Measurements from ENCODE around the gene PHF23.

PHF23 gene

DNA sequence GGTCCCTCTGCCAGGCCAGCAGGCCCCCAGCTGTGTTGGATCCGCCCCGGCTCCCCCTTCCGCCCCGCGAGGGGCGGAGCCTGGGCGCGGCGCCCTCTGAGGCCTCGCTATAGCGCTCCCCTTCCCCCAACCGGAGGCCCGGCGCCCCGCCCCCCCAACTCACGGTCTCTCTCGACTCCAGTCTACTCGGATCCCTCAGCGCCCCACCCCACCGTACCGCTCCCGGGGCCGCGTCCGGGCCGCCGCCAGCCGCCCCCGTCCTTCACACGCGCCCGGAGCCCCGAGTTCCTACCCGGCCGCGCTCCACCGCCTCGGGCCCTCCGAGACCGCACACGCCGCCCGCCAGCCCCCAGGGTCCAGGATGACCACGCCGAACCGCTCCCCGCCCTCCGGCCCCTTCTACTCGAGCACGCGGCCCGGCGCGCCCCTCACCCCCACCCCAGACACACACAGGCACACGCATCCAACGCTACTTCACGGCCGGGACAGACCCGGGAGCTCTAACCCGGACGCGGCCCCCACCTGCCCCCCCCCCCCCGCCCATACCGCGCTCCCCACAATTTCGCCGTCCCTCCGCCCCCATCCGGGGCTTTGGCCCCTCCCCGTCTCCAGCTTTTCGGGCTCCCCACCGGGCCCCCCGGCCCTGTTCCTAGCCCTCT lies 1.4 kb downstream of the PHF23 start:
- DNase-seq (ENCODE audit: low spot score) = peak; percentile 80

DNA sequence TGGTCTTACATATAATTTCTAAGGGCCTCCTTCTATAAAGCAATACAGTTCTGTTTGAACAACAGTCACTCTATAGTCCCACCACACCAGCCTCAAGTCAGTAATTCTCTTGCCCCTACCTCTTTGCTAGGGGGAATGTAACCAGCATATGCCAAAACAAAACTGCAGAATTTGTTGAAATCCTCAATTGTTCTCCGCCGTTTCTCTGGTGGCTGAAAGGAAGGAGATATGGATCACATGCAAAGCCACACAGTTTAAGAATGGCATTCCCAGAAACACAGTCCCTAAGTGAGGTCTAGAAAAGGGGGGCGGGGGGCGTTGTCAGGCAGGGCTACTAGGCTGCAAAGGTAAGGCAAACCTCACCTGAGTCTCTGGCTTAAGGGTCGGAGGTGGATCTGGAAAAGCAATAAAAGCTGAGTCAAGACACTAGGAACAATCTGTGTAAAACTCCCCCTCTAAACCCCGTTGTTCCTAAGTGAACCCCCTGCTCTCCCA lies 1.9 kb downstream of the PHF23 start:
- no peak for DNase-seq (ENCODE audit: low spot score)

DNA sequence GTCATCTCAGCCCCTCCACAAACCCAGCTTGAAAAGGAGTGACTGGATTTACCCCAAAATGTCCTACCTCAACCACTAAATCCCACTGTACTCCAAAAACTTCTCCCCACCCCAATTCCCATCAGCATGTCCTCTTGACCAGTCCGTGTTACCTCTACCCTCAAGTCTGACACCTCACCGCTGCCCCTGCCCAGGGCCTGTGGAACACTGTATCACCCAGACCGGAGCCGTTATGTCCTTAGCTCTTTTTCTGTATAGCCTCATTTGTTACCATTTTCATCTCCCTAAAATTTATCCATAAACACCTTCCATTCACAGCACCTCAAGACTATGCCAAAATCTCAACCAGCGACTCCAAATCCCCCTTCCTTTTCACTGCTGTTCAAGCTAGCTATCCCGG lies 2.4 kb downstream of the PHF23 start:
- no peak for DNase-seq (ENCODE audit: low spot score)

DNA sequence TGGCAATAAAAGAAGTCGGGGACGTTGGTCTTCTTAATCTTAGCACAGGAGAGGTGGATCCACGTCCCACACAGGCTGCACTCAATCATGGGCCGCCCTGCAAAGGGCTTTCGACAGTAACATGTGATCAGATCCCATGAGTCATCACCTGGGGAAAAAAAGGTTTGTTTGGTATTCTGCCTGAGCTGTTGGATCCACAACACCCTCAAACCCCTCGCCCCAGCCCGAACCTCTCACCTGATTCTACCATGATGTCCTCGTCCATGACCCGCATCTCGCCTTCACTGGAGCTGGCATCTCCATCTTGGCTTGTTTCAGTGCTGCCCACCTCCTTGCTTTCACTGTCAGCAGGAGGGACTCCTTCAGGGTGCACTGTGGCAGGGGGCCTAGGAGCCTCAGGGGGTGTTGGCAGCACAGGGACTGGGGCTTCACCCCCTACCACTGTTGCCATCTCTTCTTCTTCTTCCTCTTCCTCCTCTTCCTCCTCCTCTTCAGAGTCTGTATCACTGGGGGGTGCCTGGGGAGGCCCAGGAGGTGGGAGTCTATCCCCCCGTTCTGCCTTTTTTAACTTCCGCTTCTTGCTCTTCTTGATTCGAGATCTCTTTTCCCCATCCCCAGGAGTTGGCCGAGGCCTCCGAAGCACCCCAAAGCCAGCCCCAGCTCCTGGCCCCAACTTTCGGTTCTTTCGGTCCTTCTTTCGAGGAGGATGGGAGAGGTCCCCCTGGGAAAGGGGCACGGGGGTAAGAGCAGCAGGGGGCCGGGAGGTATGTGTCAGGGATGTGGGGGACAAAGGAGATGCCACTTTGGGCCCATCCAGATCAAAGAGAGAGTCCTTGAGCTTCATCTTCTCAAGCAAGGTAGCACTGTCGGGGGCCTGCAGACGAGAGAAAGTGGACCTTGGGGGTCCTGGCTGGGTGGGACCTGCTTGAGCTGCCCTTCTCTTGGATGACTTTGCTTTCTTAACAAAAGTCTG lies 3.3 kb downstream of the PHF23 start:
- no peak for DNase-seq (ENCODE audit: low spot score)

DNA sequence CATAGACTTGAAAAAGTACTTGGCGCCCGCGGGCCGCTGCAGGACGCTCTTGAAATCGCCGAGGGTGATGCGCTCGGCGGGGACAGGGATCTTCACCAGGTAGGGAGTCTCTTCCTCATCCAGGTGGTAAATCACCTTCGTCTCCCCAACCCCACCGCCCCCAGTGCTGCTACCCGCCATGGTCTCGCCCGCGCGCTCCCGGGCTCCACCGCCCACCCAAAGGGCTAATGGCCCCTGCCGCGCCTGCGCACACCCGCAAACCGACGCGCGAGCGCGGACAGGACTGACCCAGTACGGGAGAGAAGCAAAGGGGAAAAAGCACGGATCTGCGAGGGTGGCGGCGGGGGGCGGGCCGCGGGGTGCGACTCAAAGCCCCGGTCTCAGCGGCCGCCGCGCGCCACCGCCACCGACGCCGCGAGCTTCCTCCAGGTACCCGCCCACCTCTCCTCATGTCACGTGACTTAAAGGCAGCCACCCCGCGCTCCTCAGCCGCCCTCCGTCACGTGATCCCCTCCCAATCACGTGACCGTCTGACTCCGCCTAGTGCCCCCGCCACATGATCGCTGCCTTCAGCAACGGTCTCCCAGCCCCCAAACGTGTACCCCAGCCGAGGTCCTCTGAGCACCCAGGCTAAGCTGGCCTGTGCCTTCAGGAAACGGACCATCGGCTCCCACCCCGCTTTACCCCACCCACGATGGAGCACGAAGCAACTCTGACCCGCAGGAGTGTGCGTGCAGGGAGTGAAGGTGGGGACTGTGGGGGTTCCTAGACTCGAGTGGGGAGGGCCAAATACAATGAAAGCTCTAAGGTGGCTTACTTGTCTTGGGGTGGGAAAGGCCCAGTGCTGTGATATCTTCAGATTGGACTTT lies 4.9 kb downstream of the PHF23 start, which contains the start of gene DVL2:
Gene DVL2, minus strand, starts transcription at position 435 of the 869 bp plus-strand sequence. Its CDS starts 255 bp downstream, at position 180.
- DNase-seq (ENCODE audit: low spot score) = peak; percentile 96

DNA sequence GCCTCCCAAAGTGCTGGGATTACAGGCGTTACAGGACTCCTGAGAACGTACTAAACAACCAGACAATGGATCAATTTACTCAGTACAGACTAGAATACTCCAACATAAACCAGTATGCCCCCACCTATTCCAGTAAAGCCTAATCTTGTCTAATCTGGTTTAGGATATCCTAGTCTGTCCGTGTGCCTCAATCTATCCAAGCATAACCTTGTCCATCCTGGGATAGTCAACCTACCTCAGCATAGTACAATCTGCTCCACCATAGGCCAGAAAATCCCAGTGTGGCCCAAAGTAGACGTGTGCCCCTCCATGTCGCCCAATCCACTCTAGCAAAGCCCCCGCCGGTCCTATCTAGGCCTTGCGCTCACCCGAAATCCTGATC lies 5.6 kb downstream of the PHF23 start:
- no peak for DNase-seq (ENCODE audit: low spot score)

DNA sequence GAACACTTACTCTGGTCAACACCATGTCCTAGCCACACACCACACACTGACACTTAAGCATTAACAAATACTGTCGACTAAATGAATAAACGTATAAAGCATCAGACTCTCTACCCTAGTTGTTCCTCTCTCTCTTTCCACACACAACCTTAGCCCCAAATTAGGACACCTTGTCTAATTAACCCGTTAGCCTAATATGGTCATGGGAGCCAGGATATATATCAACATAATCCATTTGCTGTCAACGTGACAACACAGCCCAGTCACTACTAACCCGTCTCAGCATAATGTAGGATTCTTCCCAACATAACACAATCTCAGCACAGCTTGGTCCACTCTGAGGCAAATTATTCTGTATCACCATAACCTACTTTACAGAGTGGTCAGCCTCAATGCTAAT lies 7.1 kb downstream of the PHF23 start:
- no peak for DNase-seq (ENCODE audit: low spot score)

DNA sequence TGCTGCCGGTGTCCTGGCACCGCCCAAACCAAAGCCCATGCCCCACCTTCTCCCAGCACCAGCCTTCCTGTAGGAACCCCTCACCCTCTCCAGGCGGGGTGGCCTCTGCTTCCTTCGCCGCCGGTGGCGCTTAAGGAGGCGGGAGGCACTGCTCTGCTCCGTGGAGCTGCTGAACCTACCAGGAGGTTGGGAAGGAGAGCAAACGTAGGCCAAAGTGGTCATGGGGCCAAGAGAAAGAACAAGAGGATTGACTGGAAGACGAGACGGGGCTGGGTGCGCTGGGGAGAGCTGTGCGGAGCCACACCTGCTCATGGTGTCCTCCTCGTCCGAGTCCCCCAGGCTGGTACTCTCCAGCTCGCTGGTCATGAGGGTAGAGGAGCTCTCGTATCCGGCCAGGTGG lies 9.8 kb downstream of the PHF23 start:
- no peak for DNase-seq (ENCODE audit: low spot score)

DNA sequence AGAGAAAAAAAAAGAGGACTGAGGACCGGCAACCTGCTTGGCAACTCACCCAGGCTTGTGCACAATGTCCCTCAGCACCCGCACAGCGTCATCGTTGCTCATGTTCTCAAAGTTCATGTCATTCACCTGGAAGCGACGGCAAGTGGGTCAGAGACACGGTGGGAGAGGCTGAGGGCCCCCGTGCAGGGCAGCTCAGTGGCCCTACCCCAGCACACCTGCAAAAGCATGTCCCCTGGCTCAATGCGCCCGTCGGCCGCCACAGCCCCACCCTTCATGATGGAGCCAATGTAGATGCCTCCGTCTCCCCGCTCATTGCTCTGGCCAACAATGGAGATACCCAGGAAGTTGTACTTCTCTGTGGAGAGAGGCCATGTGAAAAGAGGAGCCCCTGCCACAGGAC lies 10.3 kb downstream of the PHF23 start:
- no peak for DNase-seq (ENCODE audit: low spot score)

DNA sequence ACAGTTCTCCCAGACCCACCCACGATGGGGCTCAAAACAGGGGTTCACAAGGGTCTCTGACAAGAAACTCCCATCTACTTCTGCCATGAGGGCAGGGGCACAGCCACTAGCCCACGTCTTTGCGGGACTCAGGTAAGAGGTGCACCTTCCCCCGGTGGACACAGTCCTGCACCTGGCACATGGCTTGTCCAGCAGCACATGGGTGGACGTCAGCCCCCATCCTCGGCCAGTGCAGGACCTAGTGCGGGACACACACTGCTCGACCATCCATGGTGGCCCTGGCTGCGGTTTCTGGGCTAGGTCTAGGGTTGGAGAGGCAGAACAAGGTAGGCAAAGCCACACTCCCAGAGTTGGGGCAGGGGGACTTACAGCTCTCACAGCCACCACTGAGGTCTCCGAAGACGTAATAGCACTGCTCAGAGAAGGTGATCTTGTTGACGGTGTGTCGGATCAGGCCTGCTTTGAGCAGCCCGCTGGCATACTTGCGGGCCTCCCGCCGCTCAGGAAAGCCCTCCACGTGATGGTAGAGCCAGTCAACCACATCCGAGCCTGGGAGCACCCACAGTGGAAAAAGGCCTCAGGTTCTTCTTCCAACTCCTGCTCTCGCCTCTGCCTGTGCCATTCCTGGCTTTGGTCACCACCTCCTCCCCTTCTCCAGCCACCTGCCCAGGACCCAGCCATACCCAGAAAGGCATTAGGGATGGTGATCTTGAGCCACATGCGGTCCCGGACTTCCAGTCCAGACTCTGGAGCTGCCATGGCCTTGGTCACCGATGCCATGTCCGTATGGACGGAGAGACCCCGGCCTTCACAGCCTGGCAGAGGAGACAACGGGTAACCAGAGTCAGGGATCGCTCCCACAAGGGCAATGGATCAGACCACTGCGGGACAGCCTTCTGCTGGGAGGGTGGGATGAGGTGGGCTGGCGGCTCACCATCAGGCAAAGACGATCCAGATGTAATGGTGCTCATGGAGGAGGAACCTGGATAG lies 12.2 kb downstream of the PHF23 start:
- DNase-seq (ENCODE audit: low spot score) = no peak

DNA sequence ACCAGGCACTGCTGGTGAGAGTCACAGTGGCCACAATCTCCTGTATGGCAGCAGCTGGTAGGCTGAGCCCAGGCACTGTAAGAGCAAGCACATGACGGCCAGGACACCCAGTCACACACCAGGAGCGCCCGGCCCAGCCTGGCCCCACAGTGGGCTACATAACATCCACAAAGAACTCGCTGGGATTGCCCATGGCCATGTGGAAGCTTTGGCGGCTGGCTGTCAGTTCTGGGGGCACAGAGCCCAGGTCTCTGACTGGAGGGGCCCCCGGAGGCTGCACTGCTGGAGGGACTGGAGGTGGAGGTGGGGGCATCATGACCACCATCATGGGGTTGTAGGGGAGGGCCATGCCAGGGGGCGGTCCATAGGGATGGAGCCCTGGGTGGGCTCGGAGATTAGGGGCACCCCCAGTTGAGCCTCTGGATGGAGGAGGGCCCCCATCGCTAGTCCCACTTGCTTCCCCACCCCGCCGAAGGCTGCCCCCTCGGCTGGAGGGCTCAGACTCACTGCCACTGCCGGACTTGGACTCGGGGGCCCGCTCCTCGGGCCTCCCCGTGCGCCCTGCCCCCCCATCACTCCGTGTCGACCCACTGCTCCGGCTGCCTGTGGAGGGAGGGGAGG lies 13.4 kb downstream of the PHF23 start:
- no peak for DNase-seq (ENCODE audit: low spot score)

DNA sequence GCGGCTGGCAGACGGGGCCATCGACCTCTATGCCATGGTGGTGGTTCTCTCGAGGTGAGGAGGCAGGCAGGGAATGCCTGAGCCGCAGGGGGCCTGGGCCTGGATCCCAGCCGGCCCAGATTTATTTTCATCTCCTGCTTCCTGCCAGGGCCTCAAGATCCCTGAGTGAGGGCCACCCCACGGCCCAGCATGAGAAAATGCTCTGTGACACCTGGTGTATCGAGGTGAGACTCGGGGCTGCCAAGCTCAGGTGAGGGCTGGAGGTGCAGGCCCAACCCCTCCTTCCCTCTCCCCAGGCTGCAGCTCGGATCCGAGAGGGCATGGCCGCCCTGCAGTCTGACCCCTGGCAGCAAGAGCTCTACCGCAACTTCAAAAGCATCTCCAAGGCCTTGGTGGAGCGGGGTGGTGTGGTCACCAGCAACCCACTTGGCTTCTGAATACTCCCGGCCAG lies 14.6 kb downstream of the PHF23 start:
- DNase-seq (ENCODE audit: low spot score) = no peak

DNA sequence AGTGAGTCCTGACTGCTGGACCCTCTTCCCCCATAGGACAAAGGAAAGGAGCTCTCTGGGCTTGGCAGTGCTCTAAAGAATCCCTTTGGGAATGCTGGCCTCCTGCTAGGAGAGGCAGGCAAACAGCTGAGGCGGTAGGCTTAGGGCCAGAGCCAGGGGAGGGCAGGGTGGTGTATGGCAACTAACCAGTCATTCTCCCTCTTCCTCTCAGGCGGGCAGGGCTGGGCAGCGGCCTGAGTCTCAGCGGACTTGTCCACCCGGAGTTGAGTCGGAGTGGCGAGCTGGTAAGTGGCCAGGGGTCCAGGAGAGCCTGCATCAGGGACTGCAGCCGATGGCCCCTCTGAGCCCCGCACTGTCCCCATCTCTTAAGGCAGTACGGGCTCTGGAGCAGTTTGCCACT lies 15.1 kb downstream of the PHF23 start:
- DNase-seq (ENCODE audit: low spot score) = no peak

DNA sequence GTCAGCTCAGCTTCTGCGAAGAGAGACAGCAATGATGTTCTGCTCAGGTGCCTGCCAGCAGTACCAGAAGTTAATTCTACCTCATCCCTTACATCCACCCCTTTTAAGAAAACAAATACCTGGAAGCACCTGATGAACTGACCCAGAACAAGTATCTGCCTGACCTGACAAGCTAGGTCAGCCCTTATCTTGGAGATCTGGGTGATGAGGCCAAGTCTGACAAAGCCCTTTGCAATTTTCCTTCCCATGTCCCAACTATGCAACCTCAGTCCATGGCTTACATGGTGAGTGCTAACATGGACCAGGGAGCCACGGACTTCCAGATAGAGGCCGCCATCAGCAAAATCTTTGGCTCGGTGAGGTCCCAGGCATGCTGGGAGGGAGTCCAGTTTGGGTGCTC lies 15.9 kb downstream of the PHF23 start:
- DNase-seq (ENCODE audit: low spot score) = no peak

DNA sequence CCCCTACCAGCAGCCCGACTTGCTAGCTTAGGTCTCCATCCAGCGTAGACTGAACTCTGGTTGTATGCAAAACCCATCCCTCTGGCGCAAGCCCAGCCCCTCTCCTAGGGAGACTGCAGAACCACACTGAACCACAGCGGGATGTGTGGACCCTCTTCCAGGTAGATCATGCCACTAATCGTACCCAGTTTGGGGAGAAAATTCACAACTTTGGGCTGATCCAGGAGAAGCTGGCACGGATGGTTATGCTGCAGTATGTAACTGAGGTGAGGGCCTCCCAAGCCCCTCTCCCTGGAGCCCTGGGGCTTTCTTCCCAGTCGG lies 16.3 kb downstream of the PHF23 start:
- no peak for DNase-seq (ENCODE audit: low spot score)

DNA sequence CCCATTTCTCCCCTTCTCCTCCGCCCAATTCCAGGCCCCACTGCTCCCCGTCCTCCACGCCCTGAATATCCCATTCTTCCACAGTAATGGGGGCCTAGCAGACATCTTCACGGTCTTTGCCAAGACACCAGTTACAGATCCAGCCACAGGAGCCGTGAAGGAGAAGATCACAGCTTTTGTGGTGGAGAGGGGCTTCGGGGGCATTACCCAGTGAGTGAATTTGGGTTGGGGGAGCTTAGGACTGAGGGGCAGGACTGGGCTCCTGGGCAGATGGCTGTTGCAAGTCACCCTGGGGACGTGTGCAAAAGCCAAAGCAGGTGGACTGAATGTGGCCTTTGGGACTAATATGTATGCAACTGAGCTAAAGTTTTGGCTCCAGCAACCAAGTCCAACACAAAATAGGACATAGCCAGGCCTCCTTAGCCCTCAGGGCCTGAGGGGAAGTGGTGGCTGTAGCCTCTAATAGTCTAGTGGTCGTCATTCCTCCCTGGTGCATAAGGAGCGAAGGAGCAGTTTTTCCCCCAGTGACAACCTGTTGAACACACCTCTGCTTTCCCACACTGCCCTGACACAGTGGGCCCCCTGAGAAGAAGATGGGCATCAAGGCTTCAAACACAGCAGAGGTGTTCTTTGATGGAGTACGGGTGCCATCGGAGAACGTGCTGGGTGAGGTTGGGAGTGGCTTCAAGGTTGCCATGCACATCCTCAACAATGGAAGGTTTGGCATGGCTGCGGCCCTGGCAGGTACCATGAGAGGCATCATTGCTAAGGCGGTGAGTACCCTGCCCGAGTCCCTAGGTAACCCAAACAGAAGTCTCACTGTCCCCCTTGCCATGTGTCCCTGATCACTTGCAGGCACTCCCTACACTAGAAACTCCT lies 16.9 kb downstream of the PHF23 start:
- no peak for DNase-seq (ENCODE audit: low spot score)

DNA sequence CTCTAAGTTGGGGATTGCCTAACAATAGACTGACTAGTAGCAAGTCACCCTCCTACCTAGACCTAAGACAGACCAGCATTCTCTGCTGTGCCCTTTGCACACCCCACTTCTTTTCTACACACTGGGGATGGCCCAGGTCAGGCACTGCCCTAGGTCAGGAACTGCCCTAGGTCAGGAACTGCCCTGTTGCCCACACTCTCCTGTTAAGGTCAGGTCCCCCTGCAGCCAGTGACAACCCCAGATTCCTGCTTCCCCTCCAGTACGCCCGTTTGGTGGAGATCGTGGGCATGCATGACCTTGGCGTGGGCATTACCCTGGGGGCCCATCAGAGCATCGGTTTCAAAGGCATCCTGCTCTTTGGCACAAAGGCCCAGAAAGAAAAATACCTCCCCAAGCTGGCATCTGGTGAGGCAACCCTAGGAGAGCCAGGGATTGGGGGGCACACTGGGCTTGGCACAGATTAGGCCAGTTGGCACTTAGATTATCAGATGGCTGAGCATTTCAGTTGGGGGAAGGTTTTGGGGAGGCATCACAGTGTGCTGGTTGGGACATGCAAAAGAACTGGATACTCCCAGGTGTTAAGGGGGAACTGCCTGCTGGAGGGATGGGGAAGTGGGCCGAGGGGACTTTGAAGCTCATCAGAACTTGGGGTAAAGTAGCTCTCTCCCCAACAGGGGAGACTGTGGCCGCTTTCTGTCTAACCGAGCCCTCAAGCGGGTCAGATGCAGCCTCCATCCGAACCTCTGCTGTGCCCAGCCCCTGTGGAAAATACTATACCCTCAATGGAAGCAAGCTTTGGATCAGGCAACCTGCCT lies 17.8 kb downstream of the PHF23 start:
- DNase-seq (ENCODE audit: low spot score) = no peak

DNA sequence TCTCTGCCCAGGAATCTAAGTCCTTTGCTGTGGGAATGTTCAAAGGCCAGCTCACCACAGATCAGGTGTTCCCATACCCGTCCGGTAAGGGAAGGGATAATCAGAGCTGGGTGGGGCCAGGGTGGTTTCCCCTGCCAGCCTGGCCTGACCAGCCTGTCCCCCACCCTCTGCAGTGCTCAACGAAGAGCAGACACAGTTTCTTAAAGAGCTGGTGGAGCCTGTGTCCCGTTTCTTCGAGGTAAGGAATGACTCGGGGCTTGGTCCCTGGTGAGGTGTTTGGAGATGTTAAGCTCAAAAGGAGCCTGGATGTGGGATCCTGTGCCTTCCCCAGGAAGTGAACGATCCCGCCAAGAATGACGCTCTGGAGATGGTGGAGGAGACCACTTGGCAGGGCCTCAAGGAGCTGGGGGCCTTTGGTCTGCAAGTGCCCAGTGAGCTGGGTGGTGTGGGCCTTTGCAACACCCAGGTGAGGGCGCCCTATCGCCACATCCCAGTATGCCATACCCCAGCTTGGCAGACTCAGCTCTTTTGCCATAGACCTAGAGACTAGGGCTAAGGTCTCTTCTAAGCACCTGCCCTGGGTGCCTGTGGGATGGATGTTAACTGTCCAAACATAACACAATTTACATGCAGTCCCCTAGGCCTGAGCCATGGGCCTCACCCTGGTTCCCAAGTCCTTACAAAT lies 18.5 kb downstream of the PHF23 start:
- DNase-seq (ENCODE audit: low spot score) = peak; percentile 64
